DLD1 (cell line): ENCODE results near the gene GFRAL.
"Not testable (repeated sequence)": the region's sequence is repeated elsewhere in the genome, so short reads cannot be mapped to it uniquely, and the experiment has no call there.

Experiments used
- in situ Hi-C: cut with HindIII; loops from 2 replicates; pipeline ENCODE4 v1.10.0; 2017; ENCODE audit warnings: low sequenced_read_pairs

GFRAL gene, protein sequence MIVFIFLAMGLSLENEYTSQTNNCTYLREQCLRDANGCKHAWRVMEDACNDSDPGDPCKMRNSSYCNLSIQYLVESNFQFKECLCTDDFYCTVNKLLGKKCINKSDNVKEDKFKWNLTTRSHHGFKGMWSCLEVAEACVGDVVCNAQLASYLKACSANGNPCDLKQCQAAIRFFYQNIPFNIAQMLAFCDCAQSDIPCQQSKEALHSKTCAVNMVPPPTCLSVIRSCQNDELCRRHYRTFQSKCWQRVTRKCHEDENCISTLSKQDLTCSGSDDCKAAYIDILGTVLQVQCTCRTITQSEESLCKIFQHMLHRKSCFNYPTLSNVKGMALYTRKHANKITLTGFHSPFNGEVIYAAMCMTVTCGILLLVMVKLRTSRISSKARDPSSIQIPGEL

DNA sequence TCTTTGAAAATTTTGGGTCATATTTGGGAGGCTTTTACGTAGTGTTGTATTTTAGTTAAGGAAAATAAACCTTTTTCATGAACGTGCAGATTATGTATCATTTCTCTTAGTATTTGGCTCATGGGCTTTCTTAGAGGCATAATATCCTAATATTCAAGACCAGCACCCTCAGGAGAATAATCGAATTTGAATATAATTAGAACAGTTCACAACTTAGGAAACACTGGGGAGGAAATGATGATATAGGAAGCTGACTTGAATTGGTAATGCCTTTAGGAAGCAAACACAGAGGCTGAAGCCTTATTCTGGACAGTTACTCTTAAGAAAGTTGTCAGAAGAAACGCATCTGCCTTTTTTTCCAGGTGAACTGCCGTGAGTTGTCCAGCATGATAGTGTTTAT, at the start of gene GFRAL:
Gene GFRAL (plus strand): TSS at position 301 of the 400 bp plus-strand sequence. CDS start 86 bp downstream, at position 387.
- in situ Hi-C loops: no loop called here

- in situ Hi-C loops: no loop called here
These were observed 49.6 kb upstream of the GFRAL start for GRCh38 chr6:55277646-55278045.

- in situ Hi-C loops: no loop called here
These were observed 46.1 kb upstream of the GFRAL start for GRCh38 chr6:55281215-55281614.

DNA sequence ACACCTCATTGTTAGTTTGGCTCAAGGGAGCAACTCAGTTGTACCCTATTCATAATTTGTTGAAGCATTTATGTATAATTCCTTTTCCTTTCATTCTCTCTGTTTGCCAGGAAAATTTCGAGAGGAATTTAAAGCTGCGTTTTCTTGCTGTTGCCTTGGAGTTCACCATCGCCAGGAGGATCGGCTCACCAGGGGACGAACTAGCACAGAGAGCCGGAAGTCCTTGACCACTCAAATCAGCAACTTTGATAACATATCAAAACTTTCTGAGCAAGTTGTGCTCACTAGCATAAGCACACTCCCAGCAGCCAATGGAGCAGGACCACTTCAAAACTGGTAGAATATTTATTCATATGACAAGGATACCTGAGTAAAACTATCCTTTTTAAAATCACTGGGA, 45.2 kb upstream of the GFRAL start:
- in situ Hi-C loops: no loop called here

- in situ Hi-C loops: no loop called here
These were observed 40.4 kb upstream of the GFRAL start for GRCh38 chr6:55286824-55287223.

GRCh38 chr6:55290736-55291135, 36.5 kb upstream of the GFRAL start:
- in situ Hi-C loops: no loop called here

- in situ Hi-C loops: no loop called here
These were observed 34.2 kb upstream of the GFRAL start for GRCh38 chr6:55293116-55293515.

GRCh38 chr6:55297214-55297613, 30.1 kb upstream of the GFRAL start:
- in situ Hi-C loops: not testable (repeated sequence)

DNA sequence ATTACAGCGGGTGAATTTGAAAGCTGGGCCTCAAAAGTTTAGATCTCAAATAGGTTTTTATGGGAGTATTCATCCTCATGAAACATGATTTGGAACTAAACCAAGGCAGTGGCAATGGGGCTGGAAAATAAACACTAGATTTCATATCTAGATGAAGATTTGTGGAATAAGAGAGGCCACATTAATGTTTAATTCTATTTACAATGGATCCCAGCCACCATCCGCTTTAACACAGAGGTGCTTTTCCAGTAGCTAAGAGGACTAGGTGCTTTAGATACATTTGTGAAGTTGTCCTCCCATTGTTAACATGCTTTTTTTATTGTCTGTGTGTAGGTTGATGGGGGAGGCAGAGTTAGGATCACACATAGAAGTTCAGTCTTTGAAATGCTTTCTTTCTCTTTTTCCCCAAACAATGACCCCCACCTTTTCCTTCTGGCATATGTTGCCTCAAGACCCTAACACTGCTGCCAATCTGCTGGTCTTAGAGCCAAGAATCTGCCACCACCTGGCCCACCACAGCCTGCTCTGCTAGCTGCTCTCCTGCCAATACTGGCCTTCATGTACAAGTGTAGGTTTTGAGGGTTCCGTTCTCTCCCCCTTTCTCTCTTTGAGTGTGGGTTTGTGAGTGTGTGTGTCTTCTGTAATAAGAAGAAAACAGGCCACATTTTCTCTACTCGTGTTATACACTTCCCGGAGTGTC, 27.8 kb upstream of the GFRAL start:
- in situ Hi-C loops: no loop called here

DNA sequence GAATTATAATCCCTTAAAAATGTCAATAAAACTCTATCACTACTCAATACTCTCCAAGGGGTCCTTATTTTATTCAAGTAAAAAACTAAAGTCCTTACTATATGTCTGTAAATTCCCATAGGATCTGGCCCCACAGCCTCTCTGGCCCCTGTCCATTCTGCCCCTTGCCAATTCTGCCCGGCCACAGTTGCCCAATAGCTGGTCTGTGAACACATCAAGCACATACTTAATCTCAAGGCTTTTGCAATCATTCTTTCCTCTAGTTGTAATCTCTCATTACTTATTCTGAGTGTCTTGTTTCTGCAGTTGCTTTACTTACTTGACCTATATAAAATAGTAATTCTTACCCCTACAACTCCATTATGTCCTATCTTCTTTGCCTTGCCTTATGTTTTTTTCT, 22.5 kb upstream of the GFRAL start:
- in situ Hi-C loops: no loop called here

- in situ Hi-C loops: no loop called here
These were observed 7.1 kb upstream of the GFRAL start for GRCh38 chr6:55319961-55320695.

DNA sequence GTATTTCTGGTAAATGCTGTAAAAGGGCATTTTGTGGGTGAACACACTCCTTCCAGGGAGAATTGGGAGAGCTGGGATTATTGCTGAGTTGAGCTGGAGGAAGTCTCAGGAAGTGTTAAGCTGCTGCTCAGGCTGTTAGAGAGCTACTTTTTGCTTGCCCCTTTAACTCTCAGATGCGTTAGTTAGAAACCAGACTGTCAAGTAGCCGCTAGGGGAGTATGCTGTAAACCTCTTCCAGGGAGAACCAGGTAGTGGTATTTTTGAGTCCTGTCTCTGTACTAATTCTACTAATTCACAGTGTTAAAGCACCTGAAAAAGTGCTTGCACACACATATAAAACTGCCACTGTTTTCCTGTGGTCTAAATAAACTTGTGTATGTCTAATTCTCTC, 6.6 kb upstream of the GFRAL start:
- in situ Hi-C loops: no loop called here

DNA sequence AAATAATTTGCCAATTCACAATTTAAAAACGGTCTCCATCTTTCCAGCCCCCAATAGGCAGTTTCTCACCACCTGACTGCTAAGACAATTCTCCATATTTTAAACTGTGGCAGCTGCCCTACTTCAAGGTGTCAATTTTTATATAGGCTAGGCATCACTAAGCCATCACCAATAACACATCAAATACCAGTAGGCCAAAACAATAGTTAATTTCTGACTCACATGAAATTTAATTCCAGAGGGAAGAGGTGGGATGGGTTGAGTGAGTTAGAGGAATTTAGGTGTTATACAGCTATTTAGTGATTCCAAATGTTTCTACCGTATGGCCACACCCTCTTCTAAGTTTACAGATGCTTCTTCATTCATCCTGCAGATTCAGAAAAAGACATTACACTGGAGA, 49.9 kb downstream of the GFRAL start:
- in situ Hi-C loops: no loop called here

DNA sequence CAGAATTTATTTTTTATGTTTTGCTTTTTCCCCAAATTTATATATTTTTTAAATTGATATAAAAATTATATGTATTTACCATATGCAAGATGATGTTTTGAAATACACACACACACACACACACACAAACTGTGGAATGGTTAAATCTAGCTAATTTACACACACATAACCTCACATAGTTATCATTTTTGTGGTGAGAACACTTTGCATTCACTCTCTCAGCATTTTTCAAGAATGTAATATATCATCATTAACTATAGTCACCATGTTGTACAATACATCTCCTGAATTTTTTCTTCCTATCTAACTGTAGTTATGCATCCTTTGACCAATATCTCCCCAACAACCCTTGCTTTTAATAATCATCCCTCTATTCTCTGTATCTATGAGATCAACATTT, 52.2 kb downstream of the GFRAL start:
- in situ Hi-C loops: no loop called here

GRCh38 chr6:55379895-55380294, 52.6 kb downstream of the GFRAL start:
- in situ Hi-C loops: no loop called here

DNA sequence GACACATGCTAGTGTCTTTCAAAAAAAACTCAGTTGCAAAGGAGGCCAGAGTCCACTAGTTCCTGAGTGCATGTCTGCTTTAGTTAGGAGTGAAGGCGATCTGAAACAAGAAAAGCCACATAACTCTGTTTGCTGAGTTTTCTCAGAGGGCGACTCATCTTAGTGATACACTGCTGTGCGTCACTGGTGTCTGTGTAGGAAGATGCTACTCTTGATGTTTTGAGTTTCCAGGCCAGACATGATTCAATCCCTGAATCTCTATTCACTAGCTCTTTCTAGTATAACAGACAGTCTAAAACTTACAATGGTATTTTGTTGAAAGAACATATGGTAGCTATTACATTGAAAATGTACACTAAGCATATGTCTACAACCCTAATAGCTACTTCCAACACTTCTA, 60.9 kb downstream of the GFRAL start:
- in situ Hi-C loops: no loop called here

DNA sequence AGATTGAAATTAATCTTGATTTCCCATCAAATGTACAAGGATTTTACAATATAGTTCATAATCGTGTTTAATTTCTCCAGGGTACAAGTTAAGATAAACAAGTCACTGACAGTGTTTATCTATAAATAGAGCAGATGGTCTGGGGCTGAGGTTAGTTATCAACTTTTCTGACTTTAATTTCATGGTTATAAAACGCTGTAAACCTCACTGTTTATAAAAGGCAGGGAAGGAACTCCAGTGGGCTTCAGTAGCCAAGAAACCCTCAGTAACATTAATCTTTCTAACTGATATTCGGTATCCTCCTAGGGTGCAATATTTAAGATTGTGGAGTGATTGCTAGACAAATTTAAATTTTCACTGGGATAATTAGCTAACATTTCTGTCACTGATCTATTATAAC, 68.6 kb downstream of the GFRAL start:
- in situ Hi-C loops: no loop called here

GRCh38 chr6:55397986-55398385, 70.7 kb downstream of the GFRAL start:
- in situ Hi-C loops: no loop called here

DNA sequence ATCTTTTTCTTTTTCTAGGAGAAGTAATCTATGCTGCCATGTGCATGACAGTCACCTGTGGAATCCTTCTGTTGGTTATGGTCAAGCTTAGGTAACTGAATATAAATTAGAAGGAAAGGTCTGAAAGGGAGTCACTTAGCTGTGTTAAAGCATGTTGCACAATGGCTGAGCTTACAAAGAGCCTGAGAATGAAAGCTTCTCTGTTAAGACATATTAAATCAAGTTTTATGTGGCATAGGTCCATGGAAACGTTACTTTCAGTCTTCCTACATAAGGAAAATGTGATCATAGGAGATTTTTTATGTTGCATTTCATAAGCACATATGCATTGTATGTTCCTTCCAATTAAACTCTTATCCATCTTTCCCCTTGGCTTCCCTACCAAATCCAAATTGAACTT, 72.1 kb downstream of the GFRAL start:
- in situ Hi-C loops: no loop called here

GRCh38 chr6:55405474-55406235, 78.4 kb downstream of the GFRAL start:
- in situ Hi-C loops: no loop called here

- in situ Hi-C loops: no loop called here
These were observed 83.4 kb downstream of the GFRAL start for GRCh38 chr6:55410674-55411073.
